Measurements from ENCODE around the gene SLC25A38. TPM values are rescaled to one million over a fixed set of nuclear protein-coding genes. Genes with fewer than 3 reads are reported as not detected.

The SLC25A38 gene
- polyA plus RNA-seq, 3 donors, result 5.7 to 8.9 (median 7.5) TPM

DNA sequence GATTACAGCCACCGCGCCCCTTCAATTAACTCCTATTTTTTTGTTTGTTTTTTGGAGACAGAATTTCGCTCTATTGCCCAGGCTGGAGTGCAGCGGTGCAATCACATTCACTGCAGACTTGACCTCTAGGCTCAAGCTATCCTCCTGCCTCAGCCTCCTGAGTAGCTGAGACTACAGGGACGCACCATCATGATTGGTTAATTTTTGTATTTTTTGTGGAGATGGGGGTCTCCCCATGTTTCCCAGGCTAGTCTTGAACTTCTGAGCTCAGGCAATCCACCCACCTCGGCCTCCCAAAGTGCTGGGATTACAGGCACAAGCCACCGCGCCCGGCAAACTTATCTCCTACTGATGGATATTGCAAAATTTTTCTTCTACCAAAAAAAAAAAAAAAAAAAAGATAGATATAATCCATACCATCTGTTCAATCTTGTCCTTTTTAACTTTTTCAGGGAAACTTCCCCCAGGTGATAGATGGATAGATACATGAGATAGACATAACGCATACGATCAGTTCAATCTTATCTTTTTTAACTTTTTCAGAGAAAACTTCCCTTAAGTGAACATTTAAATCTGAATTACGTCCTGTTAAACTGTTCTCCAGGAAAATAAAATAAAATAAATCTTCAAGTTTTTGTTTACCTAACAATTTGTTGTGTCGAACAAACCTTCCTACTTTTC is 22.7 kb downstream of the SLC25A38 start:
- peaks cover 18 to 23% of the 10 kb centered on the region in 2 donors for H3K4me1 ChIP-seq (ENCODE audit: control insufficient read depth in 1 of 2, insufficient read depth in 2 of 2, low read length in 2 of 2)
- intact Hi-C loops (cut with micrococcal nuclease), result no loop called here
- H3K4me2 ChIP-seq (replicated peaks; ENCODE audit: extremely low read depth, low read length, poor library complexity, severe bottlenecking), result peak overlapping the region; percentile 98
- DNase-seq, result no peak
- H3K36me3 ChIP-seq (replicated peaks in 1 of 2; ENCODE audit: control insufficient read depth in 1 of 2, insufficient read depth in 2 of 2, low read length in 2 of 2), result peaks cover 30 to 32% of the 10 kb centered on the region in 2 donors
- WGBS (ENCODE audit: insufficient coverage), result 50% methylated on average over 2 of the region's 13 CpGs
- Mint-ChIP-seq H3K4me1 (peaks cover 19% of the 10 kb centered on the region), H3K36me3 (peaks cover 23 to 37% of the 10 kb centered on the region in 2 donors), H3K27me3 (ENCODE audit: low read depth in 3 of 3) (peaks cover 0 to 1% (median 0%) of the 10 kb centered on the region in 3 donors), H3K27ac (peak overlapping the region; percentile 92 to 98 (median 96)), H3K4me3 (peak overlapping the region; percentile 96 to 99), H3K9me3 (no peaks in the 10 kb centered on the region)
- peak overlapping the region; percentile 21 to 94 (median 56) for H3K4me3 ChIP-seq (replicated peaks in 1 of 3; ENCODE audit: low read depth in 2 of 3, low read length in 3 of 3)
- TF ChIP-seq, protein P1, sequence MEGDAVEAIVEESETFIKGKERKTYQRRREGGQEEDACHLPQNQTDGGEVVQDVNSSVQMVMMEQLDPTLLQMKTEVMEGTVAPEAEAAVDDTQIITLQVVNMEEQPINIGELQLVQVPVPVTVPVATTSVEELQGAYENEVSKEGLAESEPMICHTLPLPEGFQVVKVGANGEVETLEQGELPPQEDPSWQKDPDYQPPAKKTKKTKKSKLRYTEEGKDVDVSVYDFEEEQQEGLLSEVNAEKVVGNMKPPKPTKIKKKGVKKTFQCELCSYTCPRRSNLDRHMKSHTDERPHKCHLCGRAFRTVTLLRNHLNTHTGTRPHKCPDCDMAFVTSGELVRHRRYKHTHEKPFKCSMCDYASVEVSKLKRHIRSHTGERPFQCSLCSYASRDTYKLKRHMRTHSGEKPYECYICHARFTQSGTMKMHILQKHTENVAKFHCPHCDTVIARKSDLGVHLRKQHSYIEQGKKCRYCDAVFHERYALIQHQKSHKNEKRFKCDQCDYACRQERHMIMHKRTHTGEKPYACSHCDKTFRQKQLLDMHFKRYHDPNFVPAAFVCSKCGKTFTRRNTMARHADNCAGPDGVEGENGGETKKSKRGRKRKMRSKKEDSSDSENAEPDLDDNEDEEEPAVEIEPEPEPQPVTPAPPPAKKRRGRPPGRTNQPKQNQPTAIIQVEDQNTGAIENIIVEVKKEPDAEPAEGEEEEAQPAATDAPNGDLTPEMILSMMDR (IDR thresholded peaks at IDR 0.05), result no peak
- peaks cover 31% of the 10 kb centered on the region for H4K20me1 ChIP-seq (ENCODE audit: insufficient read depth, low read length)
- H3K79me2 ChIP-seq (ENCODE audit: insufficient read depth, low read length), result peaks cover 40% of the 10 kb centered on the region
- peak overlapping the region; percentile 66 to 94 for H3K27ac ChIP-seq (ENCODE audit: low read depth in 1 of 2, low read length in 2 of 2)
- no peaks in the 10 kb centered on the region for H3K27me3 ChIP-seq (ENCODE audit: control insufficient read depth in 2 of 2, insufficient read depth in 2 of 2, low read length in 2 of 2)
- H2AFZ ChIP-seq (ENCODE audit: insufficient read depth, low read depth, low read length, poor library complexity, severe bottlenecking), result peak overlapping the region; percentile 95
- H3K9ac ChIP-seq (ENCODE audit: insufficient read depth, low read length, poor library complexity, severe bottlenecking), result peak overlapping the region; percentile 89
- no peaks in the 10 kb centered on the region for H3K9me3 ChIP-seq (replicated peaks in 1 of 2; ENCODE audit: control insufficient read depth in 1 of 2, insufficient read depth in 1 of 2, low read length in 2 of 2)

DNA sequence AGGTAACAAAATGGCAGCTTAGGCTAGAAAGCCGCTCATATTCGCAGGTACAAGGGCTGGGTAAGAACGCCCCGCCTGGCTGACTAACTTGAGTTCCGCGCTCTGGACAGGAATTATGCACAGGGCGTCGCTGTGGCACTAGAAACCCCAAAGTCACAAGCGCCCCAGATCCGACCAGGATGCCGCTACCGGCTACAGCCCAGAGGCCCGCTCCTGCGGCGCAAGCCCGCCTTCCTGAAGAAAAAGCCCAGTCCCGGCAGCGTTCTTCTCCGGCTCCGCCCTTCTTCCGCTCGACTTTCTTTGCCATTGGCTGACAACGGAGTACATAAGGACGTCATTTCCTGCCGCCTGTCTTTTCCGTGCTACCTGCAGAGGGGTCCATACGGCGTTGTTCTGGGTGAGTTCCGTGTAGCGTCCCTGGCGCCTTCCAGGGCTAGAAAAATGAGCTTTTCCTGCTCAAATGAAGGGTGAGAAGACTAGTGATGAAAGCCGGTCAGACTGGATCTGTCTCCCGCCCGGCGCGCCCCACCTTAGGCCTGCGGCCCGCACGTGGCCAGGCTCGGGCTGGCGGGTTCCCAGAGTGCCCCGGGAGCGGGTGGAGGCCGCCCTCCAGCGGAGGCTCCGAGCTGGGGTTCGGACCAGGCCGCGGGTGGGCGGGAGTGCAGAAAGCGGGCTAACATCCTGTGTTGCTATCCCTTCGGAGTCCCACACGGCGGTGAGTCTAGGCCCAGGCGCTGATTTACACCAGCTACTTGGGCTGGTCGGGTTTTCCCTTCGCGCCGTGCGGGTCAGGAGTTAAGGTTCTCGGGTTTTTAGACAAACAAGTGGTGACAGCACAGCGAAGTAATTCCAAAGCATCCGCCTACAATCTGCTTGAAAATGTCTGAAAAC is 23.4 kb downstream of the SLC25A38 start, which contains the start of gene RPSA:
Gene RPSA, plus strand, starts transcription at position 353 of the 891 bp plus-strand sequence. CDS start 934 bp downstream, outside the sequence.
- Mint-ChIP-seq H3K36me3 (peaks cover 27 to 40% of the 10 kb centered on the region in 2 donors), H3K4me3 (peak within 1 kb of the TSS; percentile 96 to 99), H3K9me3 (no peaks in the 10 kb centered on the region), H3K27me3 (ENCODE audit: low read depth in 3 of 3) (peaks cover 0 to 1% (median 0%) of the 10 kb centered on the region in 3 donors), H3K4me1 (peaks cover 19% of the 10 kb centered on the region), H3K27ac (peak within 1 kb of the TSS; percentile 92 to 98 (median 96))
- WGBS (ENCODE audit: insufficient coverage), result under 1% methylated on average over 63 of the region's 63 CpGs
- Histone ChIP-seq H3K36me3 (replicated peaks in 1 of 2; ENCODE audit: control insufficient read depth in 1 of 2, insufficient read depth in 2 of 2, low read length in 2 of 2) (peaks cover 35 to 37% of the 10 kb centered on the region in 2 donors), H3K9ac (ENCODE audit: insufficient read depth, low read length, poor library complexity, severe bottlenecking) (peak within 1 kb of the TSS; percentile 89), H4K20me1 (ENCODE audit: insufficient read depth, low read length) (peaks cover 38% of the 10 kb centered on the region), H3K4me3 (replicated peaks in 1 of 3; ENCODE audit: low read depth in 2 of 3, low read length in 3 of 3) (peak within 1 kb of the TSS; percentile 56 to 94 (median 61)), H2AFZ (ENCODE audit: insufficient read depth, low read depth, low read length, poor library complexity, severe bottlenecking) (peak within 1 kb of the TSS; percentile 95), H3K27me3 (ENCODE audit: control insufficient read depth in 2 of 2, insufficient read depth in 2 of 2, low read length in 2 of 2) (no peaks in the 10 kb centered on the region), H3K9me3 (replicated peaks in 1 of 2; ENCODE audit: control insufficient read depth in 1 of 2, insufficient read depth in 1 of 2, low read length in 2 of 2) (no peaks in the 10 kb centered on the region), H3K4me1 (ENCODE audit: control insufficient read depth in 1 of 2, insufficient read depth in 2 of 2, low read length in 2 of 2) (peaks cover 18 to 23% of the 10 kb centered on the region in 2 donors), H3K4me2 (replicated peaks; ENCODE audit: extremely low read depth, low read length, poor library complexity, severe bottlenecking) (peak within 1 kb of the TSS; percentile 98), H3K79me2 (ENCODE audit: insufficient read depth, low read length) (peaks cover 40% of the 10 kb centered on the region), H3K27ac (ENCODE audit: low read depth in 1 of 2, low read length in 2 of 2) (peak within 1 kb of the TSS; percentile 66 to 94)
- intact Hi-C loops (cut with micrococcal nuclease), result no loop called here
- peak; percentile 93 to 98 (median 93) for DNase-seq
- TF ChIP-seq, protein P1 (IDR thresholded peaks at IDR 0.05), result peak; percentile 17
